Liver (tissue), 9 donors: ENCODE results near the gene COL15A1. TPM values are rescaled to one million over a fixed set of nuclear protein-coding genes. Genes with fewer than 3 reads are reported as not detected.

ENCODE experiments used
- DNase-seq: peaks from one replicate; pipeline ENCODE4 v3.0.0-alpha.2; 2017; ENCODE audit warnings: low spot score
- H3K27ac ChIP-seq, 2 donors: one replicate each; pipeline ENCODE4 v1.7.0; 2013; ENCODE audit warnings: inconsistent platforms in 2 of 2, low read length in 2 of 2, control low read depth in 1 of 2, low read depth in 1 of 2, mild to moderate bottlenecking in 1 of 2
- H3K27me3 ChIP-seq, 4 donors: one replicate each; pipeline versions ENCODE4 v1.6.1 to v1.7.0; 2013; ENCODE audit warnings: low read length in 3 of 4, inconsistent platforms in 1 of 4, mild to moderate bottlenecking in 1 of 4, moderate library complexity in 1 of 4; ENCODE audit not compliant: control insufficient read depth in 4 of 4, insufficient read depth in 4 of 4
- H3K36me3 ChIP-seq, 4 donors: one replicate each; pipeline versions ENCODE4 v1.6.1 to v1.7.0; 2013; ENCODE audit warnings: low read length in 3 of 4, mild to moderate bottlenecking in 3 of 4, low read depth in 1 of 4, moderate library complexity in 1 of 4; ENCODE audit not compliant: control insufficient read depth in 4 of 4, insufficient read depth in 3 of 4
- H3K4me1 ChIP-seq, 4 donors: one replicate each; pipeline versions ENCODE4 v1.6.1 to v1.7.0; 2013; ENCODE audit warnings: low read length in 3 of 4, mild to moderate bottlenecking in 3 of 4, moderate library complexity in 1 of 4; ENCODE audit not compliant: control insufficient read depth in 4 of 4, insufficient read depth in 4 of 4
- H3K4me3 ChIP-seq, 3 donors: one replicate each; pipeline versions ENCODE4 v1.6.1 to v1.7.0; 2013; ENCODE audit warnings: low read length in 3 of 3, control low read depth in 1 of 3, low read depth in 1 of 3, mild to moderate bottlenecking in 1 of 3
- H3K9ac ChIP-seq, 2 donors: one replicate each; pipeline ENCODE4 v1.7.0; 2013; ENCODE audit warnings: low read length in 2 of 2, mild to moderate bottlenecking in 2 of 2, moderate library complexity in 2 of 2, control low read depth in 1 of 2, low read depth in 1 of 2
- H3K9me3 ChIP-seq, 4 donors: one replicate each; pipeline versions ENCODE4 v1.6.1 to v1.7.0; 2013; ENCODE audit warnings: low read length in 3 of 4; ENCODE audit not compliant: control insufficient read depth in 4 of 4
- EGR1 ChIP-seq, 2 donors: IDR thresholded peaks; 2 replicates each; pipeline ENCODE4 v1.6.1; 2016 to 2018; ENCODE audit warnings: antibody characterized with exemption in 2 of 2, low read depth in 2 of 2
- FOXA1 ChIP-seq: IDR thresholded peaks from 2 replicates; pipeline ENCODE4 v1.6.1; 2016; ENCODE audit warnings: antibody characterized with exemption
- FOXA2 ChIP-seq: IDR thresholded peaks from 2 replicates; pipeline ENCODE4 v1.6.1; 2016; ENCODE audit warnings: antibody characterized with exemption
- GABPA ChIP-seq, 2 donors: IDR thresholded peaks in 1 of 2; conservative IDR thresholded peaks in 1 of 2; 2 replicates each; pipeline ENCODE4 v1.6.1; 2016; ENCODE audit warnings: antibody characterized with exemption in 2 of 2, mild to moderate bottlenecking in 1 of 2, moderate library complexity in 1 of 2
- HNF4A ChIP-seq, 2 donors: conservative IDR thresholded peaks; 2 replicates each; pipeline ENCODE4 v1.6.1; 2016; ENCODE audit warnings: antibody characterized with exemption in 2 of 2, mild to moderate bottlenecking in 2 of 2
- HNF4G ChIP-seq: IDR thresholded peaks from 2 replicates; pipeline ENCODE4 v1.6.1; 2016; ENCODE audit warnings: antibody characterized with exemption
- JUND ChIP-seq, 2 donors: IDR thresholded peaks; 2 replicates each; pipeline ENCODE4 v1.6.1; 2016; ENCODE audit warnings: antibody characterized with exemption in 2 of 2
- NR2F2 ChIP-seq: IDR thresholded peaks from 2 replicates; pipeline ENCODE4 v1.6.1; 2016; ENCODE audit warnings: antibody characterized with exemption
- RAD21 ChIP-seq, 2 donors: IDR thresholded peaks; 2 replicates each; pipeline ENCODE4 v1.6.1; 2016; ENCODE audit warnings: antibody characterized with exemption in 2 of 2, mild to moderate bottlenecking in 2 of 2
- RXRA ChIP-seq, 2 donors: IDR thresholded peaks; 2 replicates each; pipeline ENCODE4 v1.6.1; 2017 to 2018; ENCODE audit warnings: antibody characterized with exemption in 2 of 2, mild to moderate bottlenecking in 1 of 2
- SP1 ChIP-seq: IDR thresholded peaks from 2 replicates; pipeline ENCODE4 v1.6.1; 2018; ENCODE audit warnings: antibody characterized with exemption, mild to moderate bottlenecking
- TAF1 ChIP-seq: conservative IDR thresholded peaks from 2 replicates; pipeline ENCODE4 v1.6.1; 2016; ENCODE audit warnings: antibody characterized with exemption, mild to moderate bottlenecking
- YY1 ChIP-seq: IDR thresholded peaks from 2 replicates; pipeline ENCODE4 v1.6.1; 2016; ENCODE audit warnings: antibody characterized with exemption, mild to moderate bottlenecking
- WGBS: extraction: QIAGEN DNeasy Blood & Tissue Kit; methylation state at CpG from one replicate; pipeline ENCODE4 v1.1.7; 2013; 5-methylcytosine and 5-hydroxymethylcytosine counted together
- polyA plus RNA-seq, 2 donors: library from polyadenylated mRNA; stranded (reverse) in 1 of 2; unstranded in 1 of 2; fragments of 200-250 nt in 1 of 2; fragments of >200 nt in 1 of 2; fragmentation: Nextera tagmentation in 1 of 2; extraction: Ambion mirVana in 1 of 2; gene quantifications; one replicate each; pipeline versions ENCODE4 v1.2.1 to v1.2.3, GENCODE V29; 2013 to 2015
- total RNA-seq, 2 donors: library from RNA; depleted of rRNA; stranded (reverse); fragments of >200 nt; gene quantifications; one replicate each; pipeline ENCODE4 v1.2.3, GENCODE V29; 2014
- TF ChIP-seq, protein P1 (sequence below): IDR thresholded peaks from 2 replicates; pipeline ENCODE4 v1.6.1; 2016; ENCODE audit warnings: antibody characterized with exemption, mild to moderate bottlenecking
- TF ChIP-seq, protein P2 (sequence below): IDR thresholded peaks from 2 replicates; pipeline ENCODE4 v1.6.1; 2016; ENCODE audit warnings: antibody characterized with exemption
- TF ChIP-seq, protein P3 (sequence below): IDR thresholded peaks from 2 replicates; pipeline ENCODE4 v1.6.1; 2016; ENCODE audit warnings: antibody characterized with exemption
- TF ChIP-seq, protein P4 (sequence below): fragments of 150-350 bp; IDR thresholded peaks from 2 replicates; pipeline ENCODE4 v1.5.1; 2017; ENCODE audit warnings: improper control_type of control experiment, low read depth, low read length; ENCODE audit not compliant: missing input control
- TF ChIP-seq, protein P5 (sequence below): IDR thresholded peaks from 2 replicates; pipeline ENCODE4 v1.6.1; 2016; ENCODE audit warnings: antibody characterized with exemption
- donor health status: healthy.
- donor health status: healthy.
- donor health status: healthy.
- donor health status: healthy.
- donor health status: healthy.

The COL15A1 gene
- total and polyA plus RNA-seq, 4 donors = 0.10 to 0.42 (median 0.24) TPM

DNA sequence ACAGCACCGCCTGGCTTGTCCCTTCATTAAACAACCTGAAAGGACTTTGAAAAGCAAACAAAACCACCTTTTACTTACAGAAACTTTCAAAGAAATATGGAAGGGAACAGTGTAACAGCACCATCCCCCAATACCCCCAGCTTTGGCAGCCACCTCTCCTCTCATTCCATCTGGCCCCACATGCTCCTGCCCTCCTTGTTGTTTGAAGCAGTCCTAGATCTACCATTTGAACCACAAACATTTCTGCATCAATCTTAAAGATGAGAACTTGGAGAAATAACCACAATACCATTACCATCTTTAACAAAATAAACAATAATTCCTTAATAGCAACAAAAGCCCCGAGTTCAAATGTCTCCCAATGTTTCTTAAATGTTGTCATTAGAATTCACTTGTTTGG is 17.8 kb upstream of the COL15A1 start:
- no peak for TF ChIP-seq NR2F2
- TF ChIP-seq, protein P1, sequence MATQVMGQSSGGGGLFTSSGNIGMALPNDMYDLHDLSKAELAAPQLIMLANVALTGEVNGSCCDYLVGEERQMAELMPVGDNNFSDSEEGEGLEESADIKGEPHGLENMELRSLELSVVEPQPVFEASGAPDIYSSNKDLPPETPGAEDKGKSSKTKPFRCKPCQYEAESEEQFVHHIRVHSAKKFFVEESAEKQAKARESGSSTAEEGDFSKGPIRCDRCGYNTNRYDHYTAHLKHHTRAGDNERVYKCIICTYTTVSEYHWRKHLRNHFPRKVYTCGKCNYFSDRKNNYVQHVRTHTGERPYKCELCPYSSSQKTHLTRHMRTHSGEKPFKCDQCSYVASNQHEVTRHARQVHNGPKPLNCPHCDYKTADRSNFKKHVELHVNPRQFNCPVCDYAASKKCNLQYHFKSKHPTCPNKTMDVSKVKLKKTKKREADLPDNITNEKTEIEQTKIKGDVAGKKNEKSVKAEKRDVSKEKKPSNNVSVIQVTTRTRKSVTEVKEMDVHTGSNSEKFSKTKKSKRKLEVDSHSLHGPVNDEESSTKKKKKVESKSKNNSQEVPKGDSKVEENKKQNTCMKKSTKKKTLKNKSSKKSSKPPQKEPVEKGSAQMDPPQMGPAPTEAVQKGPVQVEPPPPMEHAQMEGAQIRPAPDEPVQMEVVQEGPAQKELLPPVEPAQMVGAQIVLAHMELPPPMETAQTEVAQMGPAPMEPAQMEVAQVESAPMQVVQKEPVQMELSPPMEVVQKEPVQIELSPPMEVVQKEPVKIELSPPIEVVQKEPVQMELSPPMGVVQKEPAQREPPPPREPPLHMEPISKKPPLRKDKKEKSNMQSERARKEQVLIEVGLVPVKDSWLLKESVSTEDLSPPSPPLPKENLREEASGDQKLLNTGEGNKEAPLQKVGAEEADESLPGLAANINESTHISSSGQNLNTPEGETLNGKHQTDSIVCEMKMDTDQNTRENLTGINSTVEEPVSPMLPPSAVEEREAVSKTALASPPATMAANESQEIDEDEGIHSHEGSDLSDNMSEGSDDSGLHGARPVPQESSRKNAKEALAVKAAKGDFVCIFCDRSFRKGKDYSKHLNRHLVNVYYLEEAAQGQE = no peak
- TF ChIP-seq, protein P2, sequence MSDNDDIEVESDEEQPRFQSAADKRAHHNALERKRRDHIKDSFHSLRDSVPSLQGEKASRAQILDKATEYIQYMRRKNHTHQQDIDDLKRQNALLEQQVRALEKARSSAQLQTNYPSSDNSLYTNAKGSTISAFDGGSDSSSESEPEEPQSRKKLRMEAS = no peak
- no peak for TF ChIP-seq JUND (IDR thresholded peaks at IDR 0.05)
- WGBS = 70% methylated on average over 2 of the region's 2 CpGs
- Histone ChIP-seq H3K4me1 (no peaks in the 10 kb centered on the region), H3K4me3 (no peak overlapping the region), H3K9ac (no peak overlapping the region), H3K9me3 (no peaks in the 10 kb centered on the region), H3K27me3 (no peaks in the 10 kb centered on the region), H3K36me3 (no peaks in the 10 kb centered on the region), H3K27ac (no peak overlapping the region)
- no peak for DNase-seq

DNA sequence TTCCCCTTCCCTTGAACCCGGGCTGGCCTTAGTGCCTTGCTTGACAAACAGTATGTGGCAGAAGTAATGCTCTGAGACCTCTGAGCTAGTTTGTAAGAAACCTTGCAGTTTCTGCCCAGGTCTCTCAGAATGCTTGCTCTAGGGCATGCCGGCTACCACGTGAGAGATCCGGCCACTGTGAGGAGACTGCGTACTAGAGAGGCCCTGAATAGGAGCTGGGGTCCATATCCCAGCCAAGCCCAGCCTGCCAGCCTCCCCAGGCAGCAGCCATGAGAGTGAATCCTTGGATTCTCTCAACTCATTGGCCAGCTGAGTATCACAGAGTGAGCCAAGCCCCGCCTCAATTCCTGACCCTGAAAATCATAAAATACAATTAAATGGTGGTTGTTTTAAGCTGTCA is 16.0 kb upstream of the COL15A1 start:
- Histone ChIP-seq H3K27me3 (no peaks in the 10 kb centered on the region), H3K9ac (no peak overlapping the region), H3K27ac (no peak overlapping the region), H3K36me3 (no peaks in the 10 kb centered on the region), H3K9me3 (no peaks in the 10 kb centered on the region), H3K4me3 (no peak overlapping the region), H3K4me1 (no peaks in the 10 kb centered on the region)
- TF ChIP-seq, protein P1 = no peak
- TF ChIP-seq RXRA (IDR thresholded peaks at IDR 0.05) (no peak), NR2F2 (no peak), YY1 (no peak), HNF4G (no peak), JUND (IDR thresholded peaks at IDR 0.05) (no peak), HNF4A (conservative IDR thresholded peaks at IDR 0.05) (no peak), EGR1 (IDR thresholded peaks at IDR 0.05; ENCODE audit: low read depth in 2 of 2) (no peak), SP1 (no peak), FOXA2 (no peak), GABPA (IDR thresholded peaks at IDR 0.05 in 1 of 2, conservative IDR thresholded peaks at IDR 0.05 in 1 of 2) (no peak), RAD21 (IDR thresholded peaks at IDR 0.05) (no peak), FOXA1 (no peak), TAF1 (no peak)
- TF ChIP-seq, protein P2 = no peak
- TF ChIP-seq, protein P3, sequence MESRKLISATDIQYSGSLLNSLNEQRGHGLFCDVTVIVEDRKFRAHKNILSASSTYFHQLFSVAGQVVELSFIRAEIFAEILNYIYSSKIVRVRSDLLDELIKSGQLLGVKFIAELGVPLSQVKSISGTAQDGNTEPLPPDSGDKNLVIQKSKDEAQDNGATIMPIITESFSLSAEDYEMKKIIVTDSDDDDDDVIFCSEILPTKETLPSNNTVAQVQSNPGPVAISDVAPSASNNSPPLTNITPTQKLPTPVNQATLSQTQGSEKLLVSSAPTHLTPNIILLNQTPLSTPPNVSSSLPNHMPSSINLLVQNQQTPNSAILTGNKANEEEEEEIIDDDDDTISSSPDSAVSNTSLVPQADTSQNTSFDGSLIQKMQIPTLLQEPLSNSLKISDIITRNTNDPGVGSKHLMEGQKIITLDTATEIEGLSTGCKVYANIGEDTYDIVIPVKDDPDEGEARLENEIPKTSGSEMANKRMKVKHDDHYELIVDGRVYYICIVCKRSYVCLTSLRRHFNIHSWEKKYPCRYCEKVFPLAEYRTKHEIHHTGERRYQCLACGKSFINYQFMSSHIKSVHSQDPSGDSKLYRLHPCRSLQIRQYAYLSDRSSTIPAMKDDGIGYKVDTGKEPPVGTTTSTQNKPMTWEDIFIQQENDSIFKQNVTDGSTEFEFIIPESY = no peak
- TF ChIP-seq, protein P4, sequence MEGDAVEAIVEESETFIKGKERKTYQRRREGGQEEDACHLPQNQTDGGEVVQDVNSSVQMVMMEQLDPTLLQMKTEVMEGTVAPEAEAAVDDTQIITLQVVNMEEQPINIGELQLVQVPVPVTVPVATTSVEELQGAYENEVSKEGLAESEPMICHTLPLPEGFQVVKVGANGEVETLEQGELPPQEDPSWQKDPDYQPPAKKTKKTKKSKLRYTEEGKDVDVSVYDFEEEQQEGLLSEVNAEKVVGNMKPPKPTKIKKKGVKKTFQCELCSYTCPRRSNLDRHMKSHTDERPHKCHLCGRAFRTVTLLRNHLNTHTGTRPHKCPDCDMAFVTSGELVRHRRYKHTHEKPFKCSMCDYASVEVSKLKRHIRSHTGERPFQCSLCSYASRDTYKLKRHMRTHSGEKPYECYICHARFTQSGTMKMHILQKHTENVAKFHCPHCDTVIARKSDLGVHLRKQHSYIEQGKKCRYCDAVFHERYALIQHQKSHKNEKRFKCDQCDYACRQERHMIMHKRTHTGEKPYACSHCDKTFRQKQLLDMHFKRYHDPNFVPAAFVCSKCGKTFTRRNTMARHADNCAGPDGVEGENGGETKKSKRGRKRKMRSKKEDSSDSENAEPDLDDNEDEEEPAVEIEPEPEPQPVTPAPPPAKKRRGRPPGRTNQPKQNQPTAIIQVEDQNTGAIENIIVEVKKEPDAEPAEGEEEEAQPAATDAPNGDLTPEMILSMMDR = no peak
- TF ChIP-seq, protein P5, sequence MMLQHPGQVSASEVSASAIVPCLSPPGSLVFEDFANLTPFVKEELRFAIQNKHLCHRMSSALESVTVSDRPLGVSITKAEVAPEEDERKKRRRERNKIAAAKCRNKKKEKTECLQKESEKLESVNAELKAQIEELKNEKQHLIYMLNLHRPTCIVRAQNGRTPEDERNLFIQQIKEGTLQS = no peak
- no peak for DNase-seq
- 74% methylated on average over 6 of the region's 6 CpGs for WGBS
